H1 (cell line): ENCODE measurements around the gene PLXNB2. TPM values are rescaled to one million over a fixed set of nuclear protein-coding genes. Genes with fewer than 3 reads are reported as not detected.

Experiments
- CTCF ChIA-PET: fragments of 300-600 bp; sonication (Branson Sonifier 250); formaldehyde crosslinking; loops from one replicate; lab custom pipeline; 2021; ENCODE audit not compliant: partially characterized antibody; lab: Charles Lee
- POLR2A ChIA-PET: fragments of 300-600 bp; sonication (Branson Sonifier 250); formaldehyde crosslinking; loops from one replicate; lab custom pipeline; 2021; ENCODE audit warnings: inconsistent platforms; ENCODE audit not compliant: partially characterized antibody; lab: Charles Lee
- DNase-seq, 2 experiments: peaks; one replicate each; pipeline versions ENCODE4 v3.0.0 to v3.0.0-alpha.2; 2010 to 2022; ENCODE audit warnings: low spot score in 2 of 2, low read depth in 1 of 2, mixed read lengths in 1 of 2
- FAIRE-seq: peaks from 2 replicates; lab custom pipeline; 2011; peaks lifted over from hg19 to GRCh38; lab: Jason Lieb, UNC
- H2AFZ ChIP-seq: 2 replicates; pipeline ENCODE4 v1.8.1; 2012; ENCODE audit warnings: low read length, inconsistent platforms
- H2AK5ac ChIP-seq: 2 replicates; pipeline ENCODE4 v1.6.1; 2013; ENCODE audit warnings: low read depth, low read length
- H2BK120ac ChIP-seq: replicated peaks from 2 replicates; pipeline ENCODE3; 2013; ENCODE audit warnings: low read depth, low read length, inconsistent platforms
- H2BK12ac ChIP-seq: 2 replicates; pipeline ENCODE4 v1.6.1; 2013; ENCODE audit warnings: low read depth, low read length
- H2BK15ac ChIP-seq: 2 replicates; pipeline ENCODE4 v1.6.1; 2013; ENCODE audit warnings: low read length
- H2BK20ac ChIP-seq: 2 replicates; pipeline ENCODE4 v1.6.1; 2013; ENCODE audit warnings: low read length
- H2BK5ac ChIP-seq: 2 replicates; pipeline ENCODE4 v1.6.1; 2013; ENCODE audit warnings: low read depth, low read length
- H3K14ac ChIP-seq: 2 replicates; pipeline ENCODE4 v1.6.1; 2013; ENCODE audit warnings: inconsistent platforms; ENCODE audit not compliant: insufficient read length
- H3K18ac ChIP-seq: 2 replicates; pipeline ENCODE4 v1.6.1; 2013; ENCODE audit warnings: low read length; ENCODE audit errors: extremely low read depth
- H3K23ac ChIP-seq: 2 replicates; pipeline ENCODE4 v1.6.1; 2013; ENCODE audit warnings: inconsistent platforms; ENCODE audit not compliant: insufficient read length
- H3K23me2 ChIP-seq: 2 replicates; pipeline ENCODE4 v1.6.1; 2013; ENCODE audit warnings: low read depth, low read length
- H3K27ac ChIP-seq: 2 replicates; pipeline ENCODE4 v1.6.1; 2011; ENCODE audit warnings: low read depth, low read length, inconsistent platforms
- H3K27me3 ChIP-seq, 4 experiments: replicated peaks in 1 of 4; 1 replicate in 1 of 4; 2 replicates in 3 of 4; pipeline versions ENCODE4 v1.6.1 to v1.8.1; 2011 to 2013; ENCODE audit warnings: low read length in 3 of 4, mild to moderate bottlenecking in 3 of 4, inconsistent platforms in 2 of 4, mixed read lengths in 2 of 4, moderate library complexity in 1 of 4; ENCODE audit not compliant: control insufficient read depth in 3 of 4, insufficient read depth in 3 of 4; ENCODE audit errors: extremely low read depth in 1 of 4
- H3K36me3 ChIP-seq, 4 experiments: 2 replicates each; pipeline versions ENCODE4 v1.6.1 to v1.8.1; 2011 to 2013; ENCODE audit warnings: mild to moderate bottlenecking in 4 of 4, low read length in 3 of 4, moderate library complexity in 2 of 4, control low read depth in 1 of 4, inconsistent platforms in 1 of 4; ENCODE audit not compliant: insufficient read depth in 4 of 4, control insufficient read depth in 2 of 4
- H3K4ac ChIP-seq: replicated peaks from 2 replicates; pipeline ENCODE3; 2013; ENCODE audit warnings: low read length, low read depth, mixed read lengths, inconsistent platforms; ENCODE audit not compliant: insufficient read length
- H3K4me1 ChIP-seq, 4 experiments: replicated peaks in 1 of 4; 1 replicate in 1 of 4; 2 replicates in 3 of 4; pipeline versions ENCODE4 v1.6.1 to v1.8.1; 2011 to 2013; ENCODE audit warnings: low read length in 3 of 4, inconsistent platforms in 2 of 4, mixed read lengths in 1 of 4; ENCODE audit not compliant: insufficient read depth in 4 of 4, control insufficient read depth in 3 of 4
- H3K4me2 ChIP-seq, 2 experiments: 2 replicates each; pipeline versions ENCODE4 v1.6.1 to v1.8.1; 2011 to 2013; ENCODE audit warnings: low read depth in 2 of 2, low read length in 2 of 2, control low read depth in 1 of 2, inconsistent platforms in 1 of 2, mild to moderate bottlenecking in 1 of 2; ENCODE audit not compliant: insufficient read depth in 1 of 2
- H3K4me3 ChIP-seq, 4 experiments: fragments of 200-600, 300-600 bp in 1 of 4; sonication (generic), shearing (Covaris generic), sonication (Bioruptor Twin) in 1 of 4; 2 replicates each; pipeline versions ENCODE4 v1.5.1 to v1.8.1; 2011 to 2016; ENCODE audit warnings: low read length in 4 of 4, low read depth in 3 of 4, control low read depth in 2 of 4, inconsistent platforms in 2 of 4, mild to moderate bottlenecking in 2 of 4, mixed read lengths in 1 of 4, moderate library complexity in 1 of 4; ENCODE audit not compliant: insufficient read depth in 2 of 4; ENCODE audit errors: extremely low read depth in 1 of 4
- H3K56ac ChIP-seq: replicated peaks from 2 replicates; pipeline ENCODE3; 2013; ENCODE audit warnings: low read depth, mild to moderate bottlenecking, mixed read lengths, low read length, inconsistent platforms; ENCODE audit not compliant: insufficient read length
- H3K79me1 ChIP-seq: 2 replicates; pipeline ENCODE4 v1.6.1; 2013; ENCODE audit warnings: low read depth, low read length, control low read depth
- H3K79me2 ChIP-seq, 2 experiments: 2 replicates each; pipeline versions ENCODE4 v1.6.1 to v1.8.1; 2012 to 2013; ENCODE audit warnings: low read length in 2 of 2, mild to moderate bottlenecking in 2 of 2, inconsistent platforms in 1 of 2; ENCODE audit not compliant: insufficient read depth in 2 of 2, control insufficient read depth in 1 of 2
- H3K9ac ChIP-seq, 4 experiments: replicated peaks in 1 of 4; 1 replicate in 1 of 4; 2 replicates in 3 of 4; pipeline versions ENCODE4 v1.6.1 to v1.8.1; 2011 to 2013; ENCODE audit warnings: low read depth in 3 of 4, low read length in 3 of 4, control low read depth in 2 of 4, mild to moderate bottlenecking in 2 of 4, moderate library complexity in 2 of 4, inconsistent platforms in 1 of 4; ENCODE audit errors: extremely low read depth in 1 of 4
- H3K9me3 ChIP-seq, 2 experiments: 2 replicates each; pipeline versions ENCODE4 v1.6.1 to v1.8.1; 2012 to 2013; ENCODE audit warnings: mild to moderate bottlenecking in 2 of 2, moderate library complexity in 2 of 2, control low read depth in 1 of 2, inconsistent platforms in 1 of 2, low read depth in 1 of 2, low read length in 1 of 2, mixed read lengths in 1 of 2; ENCODE audit not compliant: insufficient read depth in 2 of 2
- H4K20me1 ChIP-seq, 2 experiments: replicated peaks in 1 of 2; 2 replicates each; pipeline versions ENCODE3 to v1.8.1; 2011 to 2013; ENCODE audit warnings: inconsistent platforms in 2 of 2, low read length in 2 of 2, mild to moderate bottlenecking in 1 of 2; ENCODE audit not compliant: insufficient read depth in 2 of 2, control insufficient read depth in 1 of 2
- H4K5ac ChIP-seq: 2 replicates; pipeline ENCODE4 v1.6.1; 2013; ENCODE audit warnings: low read length, low read depth, mixed read lengths, inconsistent platforms; ENCODE audit not compliant: insufficient read length
- H4K8ac ChIP-seq: 2 replicates; pipeline ENCODE4 v1.8.0; 2013; ENCODE audit warnings: mild to moderate bottlenecking, moderate library complexity, low read length, inconsistent platforms; ENCODE audit not compliant: insufficient read depth; ENCODE audit errors: extremely low read depth
- H4K91ac ChIP-seq: replicated peaks from 2 replicates; pipeline ENCODE3; 2013; ENCODE audit warnings: low read length, mixed read lengths, inconsistent platforms; ENCODE audit not compliant: insufficient read length
- CHD2 ChIP-seq: IDR thresholded peaks from 2 replicates; pipeline ENCODE4 v1.6.1; 2012; ENCODE audit warnings: low read length, improper control_type of control experiment
- RNF2 ChIP-seq: fragments of 200-900, 300-1000 bp; sonication (generic); IDR thresholded peaks from 2 replicates; pipeline ENCODE4 v1.7.1; 2016; ENCODE audit warnings: borderline replicate concordance, low read depth, mild to moderate bottlenecking, antibody characterized with exemption, low read length; ENCODE audit not compliant: poor library complexity, severe bottlenecking; ENCODE audit errors: missing control alignments
- WGBS, 2 experiments: shearing (Covaris generic) in 1 of 2; methylation state at CpG; one replicate each; pipeline versions ENCODE4 v1.1.6 to v1.1.7; 2013 to 2015; ENCODE audit warnings: low lambda C conversion rate in 2 of 2, mixed read lengths in 2 of 2, inconsistent platforms in 1 of 2, low coverage in 1 of 2, missing lambda C conversion rate in 1 of 2; ENCODE audit not compliant: insufficient replicate concordance in 2 of 2, insufficient coverage in 1 of 2, insufficient read length in 1 of 2; ENCODE audit errors: extremely low coverage in 1 of 2, missing lambda C conversion rate in 1 of 2; 5-methylcytosine and 5-hydroxymethylcytosine counted together
- polyA plus RNA-seq, 7 experiments: library from polyadenylated mRNA; depleted of rRNA in 3 of 7; stranded (reverse) in 5 of 7; unstranded in 2 of 7; fragments of >200 nt in 5 of 7; fragments of 200-250 nt in 2 of 7; gene quantifications; 1 replicate in 5 of 7; 2 replicates in 1 of 7; 4 replicates in 1 of 7; pipeline versions ENCODE4 v1.2.1 to v1.2.3, GENCODE V29; 2011 to 2013; ENCODE audit warnings: missing spikeins in 2 of 7, mixed read lengths in 2 of 7
- total RNA-seq: library from RNA; stranded (reverse); fragmentation: NEBNext Ultra II Directional; extraction: Animal tissue kit (Norgen Biotek cat#: 25700); gene quantifications from 2 replicates; pipeline ENCODE4 v1.2.1, GENCODE V29; 2021

Gene PLXNB2
- total and polyA plus RNA-seq, 2 of the 8 experiments (the other 6 are each of a cell fraction or from before 2014, with no cell fraction given): 58.3 to 92.8 TPM

GRCh38 chr22:50357222-50357621 is 49.8 kb upstream of the PLXNB2 start:
- H3K27me3 ChIP-seq: no peaks in the 10 kb centered on the region
- no peak overlapping the region for H2BK120ac ChIP-seq
- H4K20me1 ChIP-seq: peaks cover 0 to 12% of the 10 kb centered on the region in 2 experiments
- no peaks in the 10 kb centered on the region for H3K23me2 ChIP-seq
- H2AK5ac ChIP-seq: no peak overlapping the region
- H3K4ac ChIP-seq: no peak overlapping the region
- POLR2A ChIA-PET: interaction anchor here (0.7 to 1.1 kb wide), 2 partner anchors 11 to 17 kb away, joined by 3 read pairs; no protein-coding TSS in a partner anchor
- H2BK15ac ChIP-seq: no peak overlapping the region
- no peak overlapping the region for H3K27ac ChIP-seq
- no peak overlapping the region for H2BK12ac ChIP-seq
- WGBS, 2 experiments: 93% methylated on average over 1 of the region's 1 CpG; no CpG with 5 or more reads in 1 of the 2 experiments
- no peaks in the 10 kb centered on the region for H3K36me3 ChIP-seq
- H3K4me3 ChIP-seq: no peak overlapping the region
- no peak overlapping the region for H3K9ac ChIP-seq
- no peak for DNase-seq
- peaks cover 9 to 50% of the 10 kb centered on the region in 2 experiments; a peak in 3 of 4 replicates for H3K79me2 ChIP-seq
- H2AFZ ChIP-seq: no peak overlapping the region
- H3K18ac ChIP-seq: no peak overlapping the region
- H3K4me1 ChIP-seq: no peaks in the 10 kb centered on the region; a peak in 1 of 7 replicates
- H3K79me1 ChIP-seq: peaks cover 20% of the 10 kb centered on the region
- no peak overlapping the region for H2BK5ac ChIP-seq
- CTCF ChIA-PET: interaction anchor here (0.6 to 1.3 kb wide), 3 partner anchors 18 to 208 kb away, joined by 3 read pairs; no protein-coding TSS in a partner anchor
- no peak overlapping the region for H4K5ac ChIP-seq
- H3K9me3 ChIP-seq: no peaks in the 10 kb centered on the region
- H4K8ac ChIP-seq: no peak overlapping the region
- H2BK20ac ChIP-seq: no peak overlapping the region
- no peak overlapping the region for H3K14ac ChIP-seq
- H3K23ac ChIP-seq: no peak overlapping the region
- no peak overlapping the region for H4K91ac ChIP-seq
- H3K56ac ChIP-seq: no peak overlapping the region
- H3K4me2 ChIP-seq: no peak overlapping the region
- no peak for TF ChIP-seq CHD2
- no peak for TF ChIP-seq RNF2
- no peak for FAIRE-seq
